ENCODE measurements around the gene C2CD3.
"Not testable (repeated sequence)": the region's sequence is repeated elsewhere in the genome, so short reads cannot be mapped to it uniquely, and the experiment has no call there.

The C2CD3 gene

DNA sequence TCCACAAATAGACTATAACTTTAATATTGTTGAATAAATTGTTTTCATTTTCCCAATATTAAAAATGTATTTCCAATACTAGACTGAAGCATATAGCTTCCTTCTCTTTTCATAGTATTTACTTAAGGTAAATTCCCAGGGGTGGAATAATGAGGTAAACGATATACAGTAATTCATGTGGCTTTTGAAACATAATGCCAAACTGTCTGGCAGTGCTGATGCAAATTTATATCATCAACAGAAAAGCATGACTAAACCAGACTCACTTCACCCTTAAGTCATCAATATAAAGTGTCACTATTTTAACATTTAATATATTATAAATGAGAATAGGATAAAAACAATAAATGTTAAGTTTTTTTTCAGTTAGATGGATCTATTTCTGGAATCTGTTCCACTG is 13.6 kb downstream of the C2CD3 start:
- no peak for DNase-seq (ENCODE audit: low read depth)

DNA sequence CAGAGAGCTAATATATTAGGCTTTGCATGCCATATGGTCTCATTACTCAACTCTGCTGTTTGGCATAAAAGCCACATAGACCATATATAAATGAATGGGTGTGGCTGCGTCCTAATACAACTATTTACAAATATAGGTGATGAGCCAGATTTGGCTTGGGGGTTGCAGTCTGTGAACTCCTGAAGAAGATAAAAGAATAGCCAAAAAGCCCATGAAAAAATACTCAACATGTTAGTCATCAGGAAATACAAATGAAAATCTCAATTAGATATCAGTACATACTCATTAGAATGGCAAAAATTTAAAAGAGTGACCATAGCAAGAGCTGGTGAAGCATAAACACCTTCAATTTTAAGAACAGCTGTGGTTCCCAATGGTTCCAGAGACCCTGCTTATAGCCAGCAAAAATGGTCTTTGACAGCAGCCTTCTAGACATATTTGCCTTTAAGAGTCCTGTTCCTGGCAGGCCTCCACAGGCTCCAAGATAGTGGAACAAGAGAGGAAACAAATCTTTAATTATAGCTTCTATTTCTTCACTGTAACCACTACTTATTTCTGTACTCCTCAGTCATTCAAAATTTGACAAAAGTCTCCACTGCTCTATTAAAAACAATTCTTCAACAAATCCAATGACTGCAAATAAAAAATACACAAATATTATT is 16.1 kb downstream of the C2CD3 start:
- DNase-seq (ENCODE audit: low read depth), result no peak

DNA sequence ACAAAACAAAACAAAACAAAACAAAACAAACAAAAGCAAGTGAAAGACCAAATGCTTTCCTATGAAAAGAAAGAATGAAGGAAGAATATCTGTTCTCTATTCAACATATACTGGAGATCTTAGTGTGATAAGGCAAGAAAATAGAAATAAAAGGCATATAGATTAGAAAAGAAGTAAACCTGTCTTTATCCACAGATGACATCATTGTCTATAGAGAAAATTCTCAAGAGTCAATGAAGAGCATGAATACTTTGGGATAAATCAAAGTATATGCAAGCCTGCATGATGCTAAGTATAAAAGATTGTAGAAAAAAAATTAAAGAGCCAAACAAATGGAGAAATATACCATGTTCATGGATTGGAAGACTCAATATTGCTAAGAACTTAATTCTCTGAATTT is 17.6 kb downstream of the C2CD3 start:
- DNase-seq (ENCODE audit: low read depth), result no peak

DNA sequence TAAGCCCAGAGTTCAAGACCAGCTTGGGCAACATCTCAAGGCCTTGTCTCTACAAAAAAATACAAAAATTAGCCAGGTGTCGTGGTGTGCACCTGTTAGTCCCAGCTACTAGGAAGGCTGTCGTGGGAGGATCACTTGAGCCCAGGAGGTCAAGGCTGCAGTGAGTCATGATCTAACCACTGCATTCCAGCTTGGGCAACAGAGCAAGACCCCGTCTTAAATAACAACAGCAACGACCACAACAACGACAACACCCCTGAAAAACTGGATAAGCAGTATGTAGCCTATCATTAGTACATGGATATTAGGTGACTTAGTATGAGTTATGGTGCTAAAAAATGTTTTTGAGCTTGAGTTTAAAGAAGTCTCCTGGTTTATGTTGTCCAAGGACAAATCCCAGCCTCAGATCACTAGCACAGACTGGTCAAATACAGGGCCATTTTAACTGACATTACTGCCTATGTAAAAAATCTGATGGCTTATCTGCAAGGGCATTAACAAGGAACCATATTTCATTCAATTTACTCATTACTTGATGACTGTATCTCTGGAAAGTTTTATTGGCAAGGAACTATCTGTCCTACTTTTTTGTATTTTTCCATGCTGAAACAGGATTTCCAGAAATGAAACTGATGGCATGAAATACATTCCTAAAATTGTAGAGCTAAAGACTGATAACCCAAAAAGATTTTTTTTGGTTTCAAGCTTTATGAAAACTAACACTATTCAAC is 23.4 kb downstream of the C2CD3 start:
- no peak for DNase-seq (ENCODE audit: low read depth)

- DNase-seq (ENCODE audit: low read depth), result no peak
These were observed 26.2 kb downstream of the C2CD3 start for GRCh38 chr11:74144592-74144991.

DNA sequence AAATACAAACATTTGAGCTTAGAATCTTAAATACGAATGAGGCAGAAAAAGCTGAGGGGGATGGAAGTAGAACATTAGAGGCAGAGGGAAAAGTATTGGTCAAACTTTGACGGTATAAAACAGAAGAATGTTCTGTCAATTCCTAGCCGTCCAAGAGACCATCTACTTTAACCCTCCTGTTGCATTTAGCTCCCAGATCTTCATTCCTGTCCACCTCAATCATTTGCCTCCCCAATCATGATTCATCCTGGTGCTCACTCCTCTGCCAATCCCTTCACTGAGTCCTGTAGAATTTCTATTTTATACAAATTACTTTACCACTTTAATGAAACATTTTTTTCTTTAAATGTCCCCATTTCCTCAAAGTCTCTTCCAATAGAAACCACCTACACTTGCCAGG is 28.2 kb downstream of the C2CD3 start:
- DNase-seq (ENCODE audit: low read depth), result no peak

- DNase-seq (ENCODE audit: low read depth), result no peak
These were observed 28.9 kb downstream of the C2CD3 start for GRCh38 chr11:74141908-74142307.

- DNase-seq (ENCODE audit: low read depth), result no peak
These were observed 29.5 kb downstream of the C2CD3 start for GRCh38 chr11:74141241-74141695.

GRCh38 chr11:74139919-74140431 is 30.8 kb downstream of the C2CD3 start:
- not testable (repeated sequence) for DNase-seq (ENCODE audit: low read depth)

GRCh38 chr11:74139151-74139918 is 31.5 kb downstream of the C2CD3 start:
- DNase-seq (ENCODE audit: low read depth), result no peak

GRCh38 chr11:74138572-74138971 is 32.2 kb downstream of the C2CD3 start:
- DNase-seq (ENCODE audit: low read depth), result no peak

- DNase-seq (ENCODE audit: low read depth), result no peak
These were observed 32.8 kb downstream of the C2CD3 start for GRCh38 chr11:74138021-74138420.

- no peak for DNase-seq (ENCODE audit: low read depth)
These were observed 35.5 kb downstream of the C2CD3 start for GRCh38 chr11:74135127-74135840.

GRCh38 chr11:74134661-74135060 is 36.1 kb downstream of the C2CD3 start:
- DNase-seq (ENCODE audit: low read depth), result no peak

GRCh38 chr11:74133436-74133835 is 37.4 kb downstream of the C2CD3 start:
- DNase-seq (ENCODE audit: low read depth), result no peak

- DNase-seq (ENCODE audit: low read depth), result no peak
These were observed 38.0 kb downstream of the C2CD3 start for GRCh38 chr11:74132833-74133232.

DNA sequence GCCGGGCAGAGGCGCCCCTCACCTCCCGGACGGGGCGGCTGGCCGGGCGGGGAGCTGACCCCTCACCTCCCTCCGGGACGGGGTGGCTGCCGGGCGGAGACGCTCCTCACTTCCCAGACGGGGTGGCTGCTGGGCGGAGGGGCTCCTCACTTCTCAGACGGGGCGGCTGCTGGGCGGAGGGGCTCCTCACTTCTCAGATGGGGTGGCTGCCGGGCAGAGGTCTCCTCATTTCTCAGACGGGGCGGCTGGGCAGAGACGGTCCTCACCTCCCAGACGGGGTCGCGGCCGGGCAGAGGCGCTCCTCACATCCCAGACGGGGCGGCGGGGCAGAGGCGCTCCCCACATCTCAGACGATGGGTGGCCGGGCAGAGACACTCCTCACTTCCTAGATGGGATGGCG is 41.7 kb downstream of the C2CD3 start:
- DNase-seq (ENCODE audit: low read depth), result not testable (repeated sequence)

DNA sequence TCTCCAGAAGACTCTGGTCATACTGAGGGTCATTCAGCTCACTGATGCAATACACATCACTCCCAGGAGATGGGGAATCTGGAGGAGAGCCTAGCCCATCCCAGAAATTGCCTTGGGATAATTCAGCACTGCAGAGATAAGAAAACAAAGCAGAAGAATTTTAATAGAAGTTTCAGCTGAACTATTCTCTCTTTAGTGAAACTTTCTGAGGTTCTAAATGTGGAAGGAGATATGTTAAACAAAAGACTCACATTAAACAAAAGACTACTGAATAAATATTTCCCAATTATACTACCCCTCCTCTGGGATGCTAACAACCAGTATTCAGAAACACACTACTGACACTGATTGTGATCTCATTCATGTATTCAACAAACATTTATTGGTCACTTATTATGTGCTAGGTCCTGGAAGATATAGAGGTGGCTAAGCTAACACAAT is 47.8 kb downstream of the C2CD3 start:
- no peak for DNase-seq (ENCODE audit: low read depth)

GRCh38 chr11:74121804-74122203 is 49.0 kb downstream of the C2CD3 start:
- no peak for DNase-seq (ENCODE audit: low read depth)

- DNase-seq (ENCODE audit: low read depth), result not testable (repeated sequence)
These were observed 50.4 kb downstream of the C2CD3 start for GRCh38 chr11:74120260-74121035.

DNA sequence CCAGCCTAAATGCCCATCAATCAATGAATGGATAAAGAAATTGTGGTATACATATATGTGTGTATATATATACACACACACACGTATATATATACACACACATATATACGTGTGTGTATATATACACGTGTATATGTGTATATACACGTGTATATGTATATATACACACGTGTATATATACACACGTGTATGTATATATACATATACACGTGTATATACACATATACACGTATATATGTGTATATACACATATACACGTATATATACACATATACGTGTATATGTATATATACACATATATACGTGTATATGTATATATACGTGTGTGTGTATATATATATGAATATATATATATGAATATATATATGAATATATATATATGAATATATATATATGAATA is 54.1 kb downstream of the C2CD3 start:
- DNase-seq (ENCODE audit: low read depth), result no peak
